B cell (primary cell): ENCODE data around the gene ZNF672. TPM values are rescaled to one million over a fixed set of nuclear protein-coding genes. Genes with fewer than 3 reads are reported as not detected.

ENCODE experiments used
- ATAC-seq: fragments of 200-7000 bp; cut with Tn5 transposase; one replicate; pipeline ENCODE4 v1.10.0; 2021; ENCODE audit warnings: low read depth, mild to moderate bottlenecking, moderate number of reproducible peaks, moderate library complexity
- CTCF ChIA-PET: fragments of 350-600 bp; sonication (Branson Sonifier 250); formaldehyde crosslinking; loops from one replicate; lab custom pipeline; 2021; ENCODE audit warnings: antibody characterized with exemption, inconsistent platforms; lab: Charles Lee
- POLR2A ChIA-PET: fragments of 350-600 bp; sonication (Branson Sonifier 250); formaldehyde crosslinking; loops from one replicate; lab custom pipeline; 2021; ENCODE audit warnings: antibody characterized with exemption; lab: Charles Lee
- DNase-seq: peaks from one replicate; pipeline ENCODE4 v3.0.0; 2013
- H2AFZ ChIP-seq: 2 replicates; pipeline ENCODE4 v1.6.1; 2012; ENCODE audit warnings: mild to moderate bottlenecking, low read depth, low read length; ENCODE audit not compliant: insufficient read depth, poor library complexity, severe bottlenecking
- H3K27ac ChIP-seq, 2 donors: 1 replicate in 1 of 2; 2 replicates in 1 of 2; pipeline ENCODE4 v1.5.1; 2012 to 2013; ENCODE audit warnings: low read length in 2 of 2, mild to moderate bottlenecking in 2 of 2, moderate library complexity in 1 of 2
- H3K27me3 ChIP-seq, 4 experiments: fragments of 200-600 bp in 1 of 4; sonication (generic) in 1 of 4; replicated peaks in 1 of 4; 1 replicate in 2 of 4; 2 replicates in 2 of 4; pipeline versions ENCODE4 v1.6.1 to v1.7.0; 2013 to 2016; ENCODE audit warnings: low read length in 3 of 4, mild to moderate bottlenecking in 2 of 4, mixed read lengths in 1 of 4, moderate library complexity in 1 of 4; ENCODE audit not compliant: insufficient read depth in 4 of 4, control insufficient read depth in 3 of 4; ENCODE audit errors: control extremely low read depth in 1 of 4
- H3K36me3 ChIP-seq, 2 experiments: replicated peaks in 1 of 2; 1 replicate in 1 of 2; 2 replicates in 1 of 2; pipeline versions ENCODE4 v1.6.1 to v1.7.1; 2013; ENCODE audit warnings: low read length in 1 of 2; ENCODE audit not compliant: insufficient read depth in 2 of 2, control insufficient read depth in 1 of 2; ENCODE audit errors: control extremely low read depth in 1 of 2, extremely low read depth in 1 of 2
- H3K4me1 ChIP-seq, 2 donors: fragments of 200-600 bp in 1 of 2; sonication (generic) in 1 of 2; 1 replicate in 1 of 2; 2 replicates in 1 of 2; pipeline versions ENCODE4 v1.5.1 to v1.6.1; 2013 to 2017; ENCODE audit warnings: low read length in 2 of 2; ENCODE audit not compliant: control insufficient read depth in 2 of 2, insufficient read depth in 2 of 2
- H3K4me2 ChIP-seq: replicated peaks from 2 replicates; pipeline ENCODE3; 2012; ENCODE audit warnings: mild to moderate bottlenecking, low read depth, low read length; ENCODE audit not compliant: poor library complexity, severe bottlenecking
- H3K4me3 ChIP-seq, 5 experiments: fragments of 200-600 bp in 1 of 5; sonication (generic) in 1 of 5; 1 replicate in 3 of 5; 2 replicates in 2 of 5; pipeline versions ENCODE4 v1.5.1 to v1.7.0; 2011 to 2016; ENCODE audit warnings: low read length in 4 of 5, mild to moderate bottlenecking in 4 of 5, low read depth in 2 of 5, control low read depth in 1 of 5, moderate library complexity in 1 of 5; ENCODE audit not compliant: insufficient read depth in 1 of 5; ENCODE audit errors: control extremely low read depth in 1 of 5, extremely low read depth in 1 of 5
- H3K79me2 ChIP-seq: fragments of 200-600 bp; sonication (generic); one replicate; pipeline ENCODE4 v1.6.0; 2016; ENCODE audit warnings: low read length; ENCODE audit not compliant: control insufficient read depth, insufficient read depth
- H3K9ac ChIP-seq: fragments of 200-600 bp; sonication (generic); 2 replicates; pipeline ENCODE4 v1.6.1; 2017; ENCODE audit warnings: mild to moderate bottlenecking, low read length, moderate library complexity
- H3K9me3 ChIP-seq, 3 donors: one replicate each; pipeline versions ENCODE4 v1.6.1 to v1.7.1; 2013; ENCODE audit warnings: low read length in 2 of 3; ENCODE audit not compliant: control insufficient read depth in 2 of 3, insufficient read depth in 1 of 3; ENCODE audit errors: control extremely low read depth in 1 of 3
- H4K20me1 ChIP-seq: 2 replicates; pipeline ENCODE4 v1.6.0; 2012; ENCODE audit warnings: mild to moderate bottlenecking, low read length; ENCODE audit not compliant: insufficient read depth, control insufficient read depth, poor library complexity, severe bottlenecking
- H3K27ac Mint-ChIP-seq: one replicate; pipeline ENCODE4 v1.8.0; 2021; ENCODE audit warnings: mixed read lengths
- H3K27me3 Mint-ChIP-seq: one replicate; pipeline ENCODE4 v1.8.0; 2021; ENCODE audit warnings: mixed read lengths
- H3K4me1 Mint-ChIP-seq: one replicate; pipeline ENCODE4 v1.8.0; 2021; ENCODE audit warnings: mixed read lengths
- H3K4me3 Mint-ChIP-seq: one replicate; pipeline ENCODE4 v1.8.0; 2021; ENCODE audit warnings: mixed read lengths
- H3K9me3 Mint-ChIP-seq: one replicate; pipeline ENCODE4 v1.8.0; 2022; ENCODE audit warnings: mixed read lengths; ENCODE audit not compliant: insufficient read depth
- EZH2 ChIP-seq: IDR thresholded peaks from 2 replicates; pipeline ENCODE4 v1.6.1; 2012; ENCODE audit warnings: borderline replicate concordance, low read depth, mild to moderate bottlenecking, moderate library complexity, low read length; ENCODE audit not compliant: insufficient read depth, poor library complexity, severe bottlenecking
- WGBS: methylation state at CpG from one replicate; pipeline ENCODE4 v1.1.5; 2013; ENCODE audit warnings: missing lambda C conversion rate; ENCODE audit not compliant: insufficient coverage; 5-methylcytosine and 5-hydroxymethylcytosine counted together
- intact Hi-C: fragments of 100-400 bp; cut with micrococcal nuclease; formaldehyde crosslinking; loops from one replicate; pipeline ENCODE4 v1.10.0; 2022
- polyA plus RNA-seq: library from polyadenylated mRNA; depleted of rRNA; stranded (reverse); fragments of >200 nt; gene quantifications from 2 replicates; pipeline ENCODE4 v1.2.3, GENCODE V29; 2012
- total RNA-seq, 2 donors: library from RNA; stranded (reverse); fragments of 120-200 nt in 1 of 2; gene quantifications; 1 replicate in 1 of 2; 2 replicates in 1 of 2; pipeline versions ENCODE4 v1.2.3 to v1.2.4, GENCODE V29; 2013 to 2022
- TF ChIP-seq, protein P1 (sequence below): fragments of 200-600 bp; IDR thresholded peaks from one replicate; pipeline ENCODE4 v1.8.0; 2022; ENCODE audit warnings: antibody characterized with exemption, mild to moderate bottlenecking

The ZNF672 gene
- total and polyA plus RNA-seq, 2 donors (not counting 1 experiment from before 2014, with no cell fraction given): 46.4 to 56.3 TPM

DNA sequence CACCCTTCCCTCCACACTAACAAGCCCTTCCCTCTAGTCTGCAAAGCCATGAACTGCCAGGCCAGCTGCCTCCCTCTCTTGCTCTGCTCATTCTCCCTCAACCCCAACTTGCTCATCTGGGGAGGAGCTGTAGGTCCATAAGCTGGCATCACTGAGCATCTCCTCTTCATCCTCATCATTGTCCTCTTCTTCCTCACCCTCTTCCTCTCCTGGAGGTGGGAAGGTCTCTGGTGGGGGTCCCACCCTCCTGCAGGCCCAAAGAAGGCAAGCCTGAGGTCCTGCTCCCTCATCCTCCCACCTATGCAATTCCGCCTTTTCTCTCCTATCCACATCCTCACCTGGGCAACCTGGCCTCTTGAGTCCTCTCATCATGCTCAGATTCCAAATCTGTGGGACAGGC lies 18.2 kb downstream of the ZNF672 start:
- CTCF ChIA-PET: interaction anchor here (5.1 kb wide), 1 partner anchor 17 kb away, joined by 64 read pairs; the partner anchor contains the start of gene ZNF672
- Histone ChIP-seq H3K9me3 (no peaks in the 10 kb centered on the region), H2AFZ (no peak overlapping the region), H3K27ac (no peak overlapping the region), H3K4me2 (no peak overlapping the region), H3K4me3 (no peak overlapping the region), H3K9ac (no peak overlapping the region), H3K36me3 (peaks cover 0 to 9% of the 10 kb centered on the region in 2 experiments), H3K79me2 (peaks cover 14% of the 10 kb centered on the region), H4K20me1 (peaks cover 7% of the 10 kb centered on the region), H3K4me1 (peaks cover 29 to 47% of the 10 kb centered on the region in 2 donors), H3K27me3 (no peaks in the 10 kb centered on the region)
- intact Hi-C loops: no loop called here
- Mint-ChIP-seq H3K27ac (no peak overlapping the region), H3K4me1 (peaks cover 47% of the 10 kb centered on the region), H3K4me3 (no peak overlapping the region), H3K27me3 (no peaks in the 10 kb centered on the region), H3K9me3 (no peaks in the 10 kb centered on the region)
- DNase-seq: peak; percentile 8
- no CpG with 5 or more reads among the region's 1 CpG for WGBS
- POLR2A ChIA-PET: no interaction called here
- no peak for ATAC-seq
- TF ChIP-seq EZH2: no peak
- TF ChIP-seq, protein P1, sequence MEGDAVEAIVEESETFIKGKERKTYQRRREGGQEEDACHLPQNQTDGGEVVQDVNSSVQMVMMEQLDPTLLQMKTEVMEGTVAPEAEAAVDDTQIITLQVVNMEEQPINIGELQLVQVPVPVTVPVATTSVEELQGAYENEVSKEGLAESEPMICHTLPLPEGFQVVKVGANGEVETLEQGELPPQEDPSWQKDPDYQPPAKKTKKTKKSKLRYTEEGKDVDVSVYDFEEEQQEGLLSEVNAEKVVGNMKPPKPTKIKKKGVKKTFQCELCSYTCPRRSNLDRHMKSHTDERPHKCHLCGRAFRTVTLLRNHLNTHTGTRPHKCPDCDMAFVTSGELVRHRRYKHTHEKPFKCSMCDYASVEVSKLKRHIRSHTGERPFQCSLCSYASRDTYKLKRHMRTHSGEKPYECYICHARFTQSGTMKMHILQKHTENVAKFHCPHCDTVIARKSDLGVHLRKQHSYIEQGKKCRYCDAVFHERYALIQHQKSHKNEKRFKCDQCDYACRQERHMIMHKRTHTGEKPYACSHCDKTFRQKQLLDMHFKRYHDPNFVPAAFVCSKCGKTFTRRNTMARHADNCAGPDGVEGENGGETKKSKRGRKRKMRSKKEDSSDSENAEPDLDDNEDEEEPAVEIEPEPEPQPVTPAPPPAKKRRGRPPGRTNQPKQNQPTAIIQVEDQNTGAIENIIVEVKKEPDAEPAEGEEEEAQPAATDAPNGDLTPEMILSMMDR: no peak

GRCh38 chr1:248857201-248857600 lies 19.2 kb downstream of the ZNF672 start:
- no peak overlapping the region for H3K9ac ChIP-seq
- POLR2A ChIA-PET: no interaction called here
- CTCF ChIA-PET: interaction anchor here (2.4 to 5.1 kb wide), 2 partner anchors 14 to 18 kb away, joined by 36 to 64 read pairs; partner anchors contain the start of gene ZNF672
- H3K9me3 ChIP-seq: no peaks in the 10 kb centered on the region
- DNase-seq (no peak), ATAC-seq (no peak)
- H3K79me2 ChIP-seq: peaks cover 14% of the 10 kb centered on the region
- H3K4me3 ChIP-seq: peak overlapping the region in 1 of 5 experiments; percentile 60
- no peak overlapping the region for H3K27ac ChIP-seq
- Mint-ChIP-seq H3K27me3 (no peaks in the 10 kb centered on the region), H3K4me3 (peak overlapping the region; percentile 95), H3K9me3 (no peaks in the 10 kb centered on the region), H3K4me1 (peaks cover 49% of the 10 kb centered on the region), H3K27ac (peak overlapping the region; percentile 98)
- H3K4me1 ChIP-seq: peaks cover 25 to 42% of the 10 kb centered on the region in 2 donors
- peaks cover 0 to 6% of the 10 kb centered on the region in 2 experiments for H3K36me3 ChIP-seq
- no peak overlapping the region for H2AFZ ChIP-seq
- peaks cover 4% of the 10 kb centered on the region for H4K20me1 ChIP-seq
- H3K27me3 ChIP-seq: no peaks in the 10 kb centered on the region
- TF ChIP-seq EZH2: no peak
- TF ChIP-seq, protein P1: no peak
- no CpG with 5 or more reads among the region's 7 CpGs for WGBS
- peak overlapping the region; percentile 88 for H3K4me2 ChIP-seq
- intact Hi-C loops: no loop called here
